ENCODE measurements around the gene ZNF213. TPM values are rescaled to one million over a fixed set of nuclear protein-coding genes. Genes with fewer than 3 reads are reported as not detected.

The ZNF213 gene
- total RNA-seq, 1 experiment from 2014 or later = 5.3 TPM

GRCh38 chr16:3092501-3092941 lies 42.3 kb upstream of the ZNF213 start:
- H3K9me3 Mint-ChIP-seq (ENCODE audit: unreplicated experiment) = no peaks in the 10 kb centered on the region
- no peak for TF ChIP-seq CTCF (IDR thresholded peaks at IDR 0.05; ENCODE audit: insufficient read depth in 1 of 2, low read depth in 1 of 2, low read length in 1 of 2, severe bottlenecking in 1 of 2, unreplicated experiment in 1 of 2)
- DNase-seq = no peak
- no peaks in the 10 kb centered on the region for H3K36me3 Mint-ChIP-seq (ENCODE audit: insufficient read depth, unreplicated experiment)
- H3K27ac Mint-ChIP-seq (ENCODE audit: unreplicated experiment) = no peak overlapping the region
- intact Hi-C loops (cut with micrococcal nuclease; ENCODE audit: unreplicated experiment) = no loop called here
- H3K4me1 Mint-ChIP-seq (ENCODE audit: low read depth, unreplicated experiment) = peaks cover 1% of the 10 kb centered on the region
- Histone ChIP-seq H3K9me3 (no peaks in the 10 kb centered on the region), H3K4me1 (no peaks in the 10 kb centered on the region), H3K27me3 (replicated peaks; ENCODE audit: control insufficient read depth, insufficient read depth, low read length) (no peaks in the 10 kb centered on the region), H3K4me3 (ENCODE audit: low read depth, low read length) (no peak overlapping the region), H3K36me3 (ENCODE audit: control insufficient read depth, insufficient read depth, low read length) (no peaks in the 10 kb centered on the region)
- no peaks in the 10 kb centered on the region for H3K27me3 Mint-ChIP-seq (ENCODE audit: insufficient read depth, unreplicated experiment)
- BruUV-seq (replicated peaks) = no TSS peak
- CTCF ChIA-PET = no interaction called here
- no peak overlapping the region for H3K4me3 Mint-ChIP-seq (ENCODE audit: unreplicated experiment)
- POLR2A ChIA-PET = no interaction called here

- H3K27me3 Mint-ChIP-seq (ENCODE audit: insufficient read depth, unreplicated experiment) = no peaks in the 10 kb centered on the region
- Histone ChIP-seq H3K4me3 (ENCODE audit: low read depth, low read length) (no peak overlapping the region), H3K27me3 (replicated peaks; ENCODE audit: control insufficient read depth, insufficient read depth, low read length) (no peaks in the 10 kb centered on the region), H3K9me3 (no peaks in the 10 kb centered on the region), H3K4me1 (peaks cover 1% of the 10 kb centered on the region; the same call in 1 of the 2 replicates), H3K36me3 (ENCODE audit: control insufficient read depth, insufficient read depth, low read length) (no peaks in the 10 kb centered on the region)
- no peaks in the 10 kb centered on the region for H3K9me3 Mint-ChIP-seq (ENCODE audit: unreplicated experiment)
- H3K4me1 Mint-ChIP-seq (ENCODE audit: low read depth, unreplicated experiment) = peaks cover 6% of the 10 kb centered on the region
- H3K36me3 Mint-ChIP-seq (ENCODE audit: insufficient read depth, unreplicated experiment) = no peaks in the 10 kb centered on the region
- no peak overlapping the region for H3K4me3 Mint-ChIP-seq (ENCODE audit: unreplicated experiment)
- ChIA-PET CTCF (no interaction called here), POLR2A (no interaction called here)
- DNase-seq = peak in 1 of 2 experiments; percentile 32
- intact Hi-C loops (cut with micrococcal nuclease; ENCODE audit: unreplicated experiment) = no loop called here
- peak; percentile 38 to 62 for TF ChIP-seq CTCF (IDR thresholded peaks at IDR 0.05; ENCODE audit: insufficient read depth in 1 of 2, low read depth in 1 of 2, low read length in 1 of 2, severe bottlenecking in 1 of 2, unreplicated experiment in 1 of 2)
- no TSS peak for BruUV-seq (replicated peaks)
- H3K27ac Mint-ChIP-seq (ENCODE audit: unreplicated experiment) = no peak overlapping the region
Measured at GRCh38 chr16:3094289-3095027, 40.4 kb upstream of the ZNF213 start.

- no peaks in the 10 kb centered on the region for H3K9me3 ChIP-seq
- Mint-ChIP-seq H3K27ac (ENCODE audit: unreplicated experiment) (no peak overlapping the region), H3K36me3 (ENCODE audit: insufficient read depth, unreplicated experiment) (no peaks in the 10 kb centered on the region), H3K4me3 (ENCODE audit: unreplicated experiment) (no peak overlapping the region), H3K27me3 (ENCODE audit: insufficient read depth, unreplicated experiment) (no peaks in the 10 kb centered on the region), H3K9me3 (ENCODE audit: unreplicated experiment) (no peaks in the 10 kb centered on the region), H3K4me1 (ENCODE audit: low read depth, unreplicated experiment) (peaks cover 14% of the 10 kb centered on the region)
- no peak for DNase-seq
- H3K36me3 ChIP-seq (ENCODE audit: control insufficient read depth, insufficient read depth, low read length) = no peaks in the 10 kb centered on the region
- H3K4me1 ChIP-seq = peaks cover 7% of the 10 kb centered on the region
- POLR2A ChIA-PET = interaction anchor here (0.8 kb wide), 1 partner anchor 37 kb away, joined by 6 read pairs; no protein-coding TSS in a partner anchor
- intact Hi-C loops (cut with micrococcal nuclease; ENCODE audit: unreplicated experiment) = no loop called here
- peak in 1 of 2 experiments; percentile 22 for TF ChIP-seq CTCF (IDR thresholded peaks at IDR 0.05; ENCODE audit: insufficient read depth in 1 of 2, low read depth in 1 of 2, low read length in 1 of 2, severe bottlenecking in 1 of 2, unreplicated experiment in 1 of 2)
- no peaks in the 10 kb centered on the region for H3K27me3 ChIP-seq (replicated peaks; ENCODE audit: control insufficient read depth, insufficient read depth, low read length)
- BruUV-seq (replicated peaks) = no TSS peak
- no peak overlapping the region for H3K4me3 ChIP-seq (ENCODE audit: low read depth, low read length)
- CTCF ChIA-PET = interaction anchor here (0.6 to 1.5 kb wide), 2 partner anchors 34 to 176 kb away, joined by 3 to 5 read pairs; no protein-coding TSS in a partner anchor
Measured at GRCh38 chr16:3095869-3096268, 39.0 kb upstream of the ZNF213 start.
